Neural crest cell (in vitro differentiated cells): Measurements from ENCODE around the gene TRAFD1. TPM values are rescaled to one million over a fixed set of nuclear protein-coding genes. Genes with fewer than 3 reads are reported as not detected.

ENCODE experiments used
- DNase-seq: peaks from one replicate; pipeline ENCODE4 v3.0.0; 2021; ENCODE audit warnings: low read depth, mixed read lengths, low spot score
- H3K27ac Mint-ChIP-seq: one replicate; pipeline ENCODE4 v1.8.0; 2021; ENCODE audit warnings: mild to moderate bottlenecking, mixed read lengths; ENCODE audit not compliant: unreplicated experiment
- H3K27me3 Mint-ChIP-seq: 2 replicates; pipeline ENCODE4 v1.8.0; 2021; ENCODE audit warnings: low read depth, mild to moderate bottlenecking, mixed read lengths
- H3K36me3 Mint-ChIP-seq: 2 replicates; pipeline ENCODE4 v1.8.0; 2021; ENCODE audit warnings: low read depth, mild to moderate bottlenecking, mixed read lengths
- H3K4me1 Mint-ChIP-seq: 2 replicates; pipeline ENCODE4 v1.8.0; 2021; ENCODE audit warnings: mixed read lengths
- H3K4me3 Mint-ChIP-seq: one replicate; pipeline ENCODE4 v1.8.0; 2021; ENCODE audit warnings: mild to moderate bottlenecking, mixed read lengths
- H3K9me3 Mint-ChIP-seq: 2 replicates; pipeline ENCODE4 v1.8.0; 2021; ENCODE audit warnings: mixed read lengths
- CTCF ChIP-seq: fragments of 200-600 bp; sonication (generic); conservative IDR thresholded peaks from 2 replicates; pipeline ENCODE4 v1.5.0; 2021; ENCODE audit warnings: antibody characterized with exemption, mild to moderate bottlenecking
- microRNA-seq: library from miRNA; unstranded; fragments of <30 nt; microRNA quantifications from one replicate; pipeline ENCODE4, GENCODE V29; 2020
- total RNA-seq: library from RNA; stranded (reverse); gene quantifications from 2 replicates; pipeline ENCODE4 v1.2.1, GENCODE V29; 2021

TRAFD1 gene
- total RNA-seq, 1 donor from 2014 or later, result 44.2 TPM

DNA sequence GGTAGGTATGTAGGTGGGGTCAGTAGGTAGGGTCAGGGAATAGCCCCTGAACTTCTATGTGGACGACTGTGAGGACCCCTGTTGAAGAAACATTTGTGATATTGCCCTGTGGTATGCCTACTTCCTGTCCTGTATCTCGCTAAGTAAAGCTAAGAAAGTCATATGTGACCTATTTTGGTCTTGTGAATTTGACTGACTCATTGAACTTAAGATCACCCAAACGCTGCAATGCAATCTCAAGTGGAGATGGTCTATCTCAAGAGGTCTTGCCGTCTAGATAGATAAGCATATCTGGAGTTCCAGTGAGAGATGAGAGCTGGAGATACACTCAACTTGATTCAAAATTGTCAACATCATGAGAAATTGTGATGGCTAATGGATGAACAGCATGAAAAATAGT is 73.8 kb downstream of the TRAFD1 start:
- H3K36me3 Mint-ChIP-seq, result peaks cover 10% of the 10 kb centered on the region
- H3K4me1 Mint-ChIP-seq, result no peaks in the 10 kb centered on the region
- H3K27ac Mint-ChIP-seq, result no peak overlapping the region
- TF ChIP-seq CTCF, result no peak
- H3K4me3 Mint-ChIP-seq, result no peak overlapping the region
- H3K9me3 Mint-ChIP-seq, result no peaks in the 10 kb centered on the region
- H3K27me3 Mint-ChIP-seq, result no peaks in the 10 kb centered on the region
- no peak for DNase-seq

Small RNA genes lying within 50 kb of the gene (microRNA-seq; reads per million reads assigned to microRNA genes)
- gene MIR6861, result 1.8 reads per million

Other genes starting within 250 kb of the TRAFD1 start
- 16.7 and 17.0 TPM in 2 replicates for gene TMEM116, start 112.4 kb upstream of the TRAFD1 start, total RNA-seq
- 91.1 and 101 TPM in 2 replicates for gene ERP29, start 112.1 kb upstream of the TRAFD1 start, total RNA-seq
- gene NAA25, start 16.8 kb upstream of the TRAFD1 start, total RNA-seq, result 35.9 and 36.8 TPM in 2 replicates